ENCODE measurements around the gene PIMREG. TPM values are rescaled to one million over a fixed set of nuclear protein-coding genes. Genes with fewer than 3 reads are reported as not detected.

Gene PIMREG
- total and polyA plus RNA-seq, 4 donors = 0.35 to 3.0 (median 0.71) TPM

DNA sequence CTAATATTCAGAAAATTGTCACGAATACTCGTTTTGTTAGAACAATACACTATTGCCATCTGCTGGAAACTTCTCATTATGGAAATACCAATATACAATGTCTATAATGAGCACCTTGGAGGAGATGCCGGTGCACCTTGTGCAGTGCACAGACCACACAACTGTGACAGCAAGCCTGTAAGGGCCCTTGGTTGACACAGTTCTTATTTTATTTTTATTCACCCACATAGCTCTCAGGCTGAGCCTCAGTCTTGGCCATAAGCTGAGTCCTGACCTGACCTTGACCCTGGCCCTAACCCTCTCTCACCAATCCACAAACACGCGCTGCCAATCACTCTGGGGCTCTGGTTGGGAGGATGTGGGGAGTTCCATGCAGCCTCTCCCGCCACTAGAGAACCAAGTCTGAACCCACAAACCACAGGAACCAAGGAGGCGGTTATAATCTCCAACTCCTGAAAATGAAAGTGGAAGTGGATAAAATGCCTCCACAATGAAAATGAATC, 16.9 kb upstream of the PIMREG start:
- peaks cover 0 to 2% (median 0%) of the 10 kb centered on the region in 3 donors for H3K27me3 ChIP-seq (ENCODE audit: control insufficient read depth in 3 of 3, insufficient read depth in 3 of 3, low read length in 2 of 3)
- TF ChIP-seq, protein P1, sequence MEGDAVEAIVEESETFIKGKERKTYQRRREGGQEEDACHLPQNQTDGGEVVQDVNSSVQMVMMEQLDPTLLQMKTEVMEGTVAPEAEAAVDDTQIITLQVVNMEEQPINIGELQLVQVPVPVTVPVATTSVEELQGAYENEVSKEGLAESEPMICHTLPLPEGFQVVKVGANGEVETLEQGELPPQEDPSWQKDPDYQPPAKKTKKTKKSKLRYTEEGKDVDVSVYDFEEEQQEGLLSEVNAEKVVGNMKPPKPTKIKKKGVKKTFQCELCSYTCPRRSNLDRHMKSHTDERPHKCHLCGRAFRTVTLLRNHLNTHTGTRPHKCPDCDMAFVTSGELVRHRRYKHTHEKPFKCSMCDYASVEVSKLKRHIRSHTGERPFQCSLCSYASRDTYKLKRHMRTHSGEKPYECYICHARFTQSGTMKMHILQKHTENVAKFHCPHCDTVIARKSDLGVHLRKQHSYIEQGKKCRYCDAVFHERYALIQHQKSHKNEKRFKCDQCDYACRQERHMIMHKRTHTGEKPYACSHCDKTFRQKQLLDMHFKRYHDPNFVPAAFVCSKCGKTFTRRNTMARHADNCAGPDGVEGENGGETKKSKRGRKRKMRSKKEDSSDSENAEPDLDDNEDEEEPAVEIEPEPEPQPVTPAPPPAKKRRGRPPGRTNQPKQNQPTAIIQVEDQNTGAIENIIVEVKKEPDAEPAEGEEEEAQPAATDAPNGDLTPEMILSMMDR (IDR thresholded peaks at IDR 0.05; ENCODE audit: control extremely low read depth, extremely low read depth) = no peak
- peaks cover 0 to 2% (median 0%) of the 10 kb centered on the region in 5 donors for H3K4me1 ChIP-seq (ENCODE audit: control insufficient read depth in 5 of 5, insufficient read depth in 5 of 5, low read length in 5 of 5)
- no peaks in the 10 kb centered on the region for H3K9me3 ChIP-seq (ENCODE audit: control insufficient read depth in 4 of 4, insufficient read depth in 3 of 4, low read length in 3 of 4)
- ATAC-seq (ENCODE audit: insufficient read depth, low FRiP score) = no peak
- H3K36me3 ChIP-seq (ENCODE audit: control insufficient read depth in 4 of 4, insufficient read depth in 4 of 4, low read length in 4 of 4) = no peaks in the 10 kb centered on the region
- H3K27ac ChIP-seq (ENCODE audit: low read depth in 1 of 2, low read length in 1 of 2) = no peak overlapping the region
- no peak for DNase-seq
- WGBS, 2 donors = 43 to 44% methylated on average over 7 of the region's 7 CpGs
- H3K9ac ChIP-seq (ENCODE audit: insufficient read depth in 1 of 2, low read length in 2 of 2) = no peak overlapping the region
- no peak overlapping the region for H3K4me3 ChIP-seq

DNA sequence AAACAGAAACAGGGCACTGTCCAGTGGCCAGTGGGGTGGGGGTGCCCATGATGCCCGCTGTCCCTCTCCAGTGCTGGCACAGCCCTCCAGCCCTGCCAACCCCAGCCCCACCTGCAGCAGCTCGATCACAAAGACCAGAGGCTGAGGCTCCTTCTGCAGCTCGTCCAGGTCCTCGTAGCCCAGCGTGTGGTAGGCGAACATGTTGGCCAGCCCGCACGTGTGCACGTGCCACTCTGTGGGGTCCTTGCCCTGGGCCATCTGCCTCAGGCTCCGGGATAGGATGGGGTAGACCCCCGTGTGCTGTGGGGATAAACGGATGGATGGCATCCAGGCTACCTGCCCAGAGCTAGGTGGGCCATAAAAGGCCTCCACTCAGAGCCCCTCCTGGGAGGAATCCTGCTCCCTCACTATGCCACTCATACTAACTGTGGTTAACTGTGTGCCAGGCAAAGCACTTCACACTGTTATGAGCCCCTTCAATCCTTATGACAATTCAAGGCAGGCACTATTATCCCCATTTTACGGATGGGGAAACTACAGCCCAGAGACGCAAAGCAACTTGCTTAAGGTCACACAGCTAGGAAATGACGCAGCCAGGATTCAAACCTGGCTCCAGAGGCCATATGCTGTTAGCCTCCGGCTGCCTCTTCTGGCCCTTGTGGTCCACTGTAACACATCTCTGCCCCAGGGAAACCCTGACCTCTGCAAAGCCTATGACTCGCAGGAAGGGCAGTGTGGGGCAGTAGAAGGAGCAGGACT, 15.9 kb upstream of the PIMREG start:
- no peak overlapping the region for H3K27ac ChIP-seq (ENCODE audit: low read depth in 1 of 2, low read length in 1 of 2)
- H3K9ac ChIP-seq (ENCODE audit: insufficient read depth in 1 of 2, low read length in 2 of 2) = no peak overlapping the region
- H3K4me3 ChIP-seq = no peak overlapping the region
- no peaks in the 10 kb centered on the region for H3K36me3 ChIP-seq (ENCODE audit: control insufficient read depth in 4 of 4, insufficient read depth in 4 of 4, low read length in 4 of 4)
- WGBS, 2 donors = 87 to 89% methylated on average over 17 of the region's 17 CpGs
- ATAC-seq (ENCODE audit: insufficient read depth, low FRiP score) = no peak
- H3K9me3 ChIP-seq (ENCODE audit: control insufficient read depth in 4 of 4, insufficient read depth in 3 of 4, low read length in 3 of 4) = no peaks in the 10 kb centered on the region
- TF ChIP-seq, protein P1 (IDR thresholded peaks at IDR 0.05; ENCODE audit: control extremely low read depth, extremely low read depth) = no peak
- DNase-seq = no peak
- peaks cover 0 to 2% (median 0%) of the 10 kb centered on the region in 5 donors for H3K4me1 ChIP-seq (ENCODE audit: control insufficient read depth in 5 of 5, insufficient read depth in 5 of 5, low read length in 5 of 5)
- H3K27me3 ChIP-seq (ENCODE audit: control insufficient read depth in 3 of 3, insufficient read depth in 3 of 3, low read length in 2 of 3) = peaks cover 0 to 2% (median 0%) of the 10 kb centered on the region in 3 donors

DNA sequence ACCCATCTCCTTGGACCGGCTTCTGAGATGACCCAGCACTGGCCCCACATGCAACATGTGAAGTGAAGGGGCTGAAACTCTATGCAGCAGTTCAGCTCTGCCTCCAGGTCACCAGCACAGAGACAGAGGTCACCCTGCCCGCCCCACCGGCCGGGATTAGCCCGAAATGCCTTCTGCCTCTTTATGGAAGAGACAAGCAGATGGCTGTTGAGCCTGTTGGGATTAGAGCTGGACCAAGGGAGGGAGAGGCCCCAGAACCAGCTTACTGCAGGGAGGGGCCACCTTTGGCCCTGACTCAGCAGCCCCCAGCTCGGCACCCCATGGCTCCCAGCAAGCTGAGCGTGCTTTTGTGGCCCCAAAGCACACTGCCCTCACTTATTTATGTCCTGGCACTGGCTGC, 15.0 kb upstream of the PIMREG start:
- Histone ChIP-seq H3K27me3 (ENCODE audit: control insufficient read depth in 3 of 3, insufficient read depth in 3 of 3, low read length in 2 of 3) (peaks cover 0 to 2% (median 0%) of the 10 kb centered on the region in 3 donors), H3K4me3 (no peak overlapping the region), H3K27ac (ENCODE audit: low read depth in 1 of 2, low read length in 1 of 2) (no peak overlapping the region), H3K9ac (ENCODE audit: insufficient read depth in 1 of 2, low read length in 2 of 2) (no peak overlapping the region), H3K4me1 (ENCODE audit: control insufficient read depth in 5 of 5, insufficient read depth in 5 of 5, low read length in 5 of 5) (peaks cover 0 to 2% (median 0%) of the 10 kb centered on the region in 5 donors), H3K9me3 (ENCODE audit: control insufficient read depth in 4 of 4, insufficient read depth in 3 of 4, low read length in 3 of 4) (no peaks in the 10 kb centered on the region), H3K36me3 (ENCODE audit: control insufficient read depth in 4 of 4, insufficient read depth in 4 of 4, low read length in 4 of 4) (no peaks in the 10 kb centered on the region)
- TF ChIP-seq, protein P1 (IDR thresholded peaks at IDR 0.05; ENCODE audit: control extremely low read depth, extremely low read depth) = no peak
- 84 to 91% methylated on average over 7 of the region's 7 CpGs for WGBS, 2 donors
- ATAC-seq (ENCODE audit: insufficient read depth, low FRiP score) (no peak), DNase-seq (no peak)
